ENCODE data around the gene KLHL18.
"Not testable (repeated sequence)": the region's sequence is repeated elsewhere in the genome, so short reads cannot be mapped to it uniquely, and the experiment has no call there.

The KLHL18 gene

DNA sequence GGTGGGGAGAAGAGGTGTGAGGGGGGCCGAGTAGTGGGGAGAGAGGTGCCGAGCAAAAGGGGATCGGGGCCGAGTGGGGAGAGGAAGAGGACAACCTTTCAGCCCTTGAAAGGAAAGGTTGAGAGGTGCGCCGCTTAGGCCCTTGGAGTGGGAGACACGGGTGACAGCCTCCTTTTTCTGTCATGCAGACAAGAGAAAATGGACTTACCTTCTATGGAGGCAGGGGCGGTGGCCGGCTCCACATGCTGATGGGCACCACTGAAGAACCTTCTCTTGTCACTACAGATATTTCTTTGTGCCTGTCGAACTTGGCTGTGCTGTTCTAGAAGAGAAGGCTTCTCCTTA is 421 bp downstream of the KLHL18 start:
- peaks cover 44% of the 10 kb centered on the region for H3K79me2 ChIP-seq
- H3K27me3 ChIP-seq (ENCODE audit: control insufficient read depth, insufficient read depth, low read length): no peaks in the 10 kb centered on the region
- H3K27ac ChIP-seq: peak overlapping the region; percentile 91
- TF ChIP-seq CTCF (IDR thresholded peaks at IDR 0.05): no peak
- H3K4me3 ChIP-seq (ENCODE audit: low read depth, low read length): peak overlapping the region; percentile 86
- no peaks in the 10 kb centered on the region for H3K36me3 ChIP-seq (ENCODE audit: control insufficient read depth, insufficient read depth, low read length)
- peak overlapping the region; percentile 81 for H3K4me2 ChIP-seq (ENCODE audit: low read length)
- H2AFZ ChIP-seq: peak overlapping the region; percentile 87
- H3K9ac ChIP-seq: peak overlapping the region; percentile 71
- H3K4me1 ChIP-seq: peaks cover 6% of the 10 kb centered on the region
- H3K9me3 ChIP-seq (ENCODE audit: control insufficient read depth, low read length): no peaks in the 10 kb centered on the region

- H3K9ac ChIP-seq: no peak overlapping the region
- H2AFZ ChIP-seq: peak overlapping the region; percentile 87
- peaks cover 6% of the 10 kb centered on the region for H3K4me1 ChIP-seq
- H3K4me2 ChIP-seq (ENCODE audit: low read length): peak overlapping the region; percentile 81
- no peaks in the 10 kb centered on the region for H3K9me3 ChIP-seq (ENCODE audit: control insufficient read depth, low read length)
- peaks cover 50% of the 10 kb centered on the region for H3K79me2 ChIP-seq
- peak overlapping the region; percentile 91 for H3K27ac ChIP-seq
- H3K36me3 ChIP-seq (ENCODE audit: control insufficient read depth, insufficient read depth, low read length): no peaks in the 10 kb centered on the region
- H3K4me3 ChIP-seq (ENCODE audit: low read depth, low read length): peak overlapping the region; percentile 86
- no peak for TF ChIP-seq CTCF (IDR thresholded peaks at IDR 0.05)
- no peaks in the 10 kb centered on the region for H3K27me3 ChIP-seq (ENCODE audit: control insufficient read depth, insufficient read depth, low read length)
Observed at GRCh38 chr3:47283591-47284364, 1.0 kb downstream of the KLHL18 start.

DNA sequence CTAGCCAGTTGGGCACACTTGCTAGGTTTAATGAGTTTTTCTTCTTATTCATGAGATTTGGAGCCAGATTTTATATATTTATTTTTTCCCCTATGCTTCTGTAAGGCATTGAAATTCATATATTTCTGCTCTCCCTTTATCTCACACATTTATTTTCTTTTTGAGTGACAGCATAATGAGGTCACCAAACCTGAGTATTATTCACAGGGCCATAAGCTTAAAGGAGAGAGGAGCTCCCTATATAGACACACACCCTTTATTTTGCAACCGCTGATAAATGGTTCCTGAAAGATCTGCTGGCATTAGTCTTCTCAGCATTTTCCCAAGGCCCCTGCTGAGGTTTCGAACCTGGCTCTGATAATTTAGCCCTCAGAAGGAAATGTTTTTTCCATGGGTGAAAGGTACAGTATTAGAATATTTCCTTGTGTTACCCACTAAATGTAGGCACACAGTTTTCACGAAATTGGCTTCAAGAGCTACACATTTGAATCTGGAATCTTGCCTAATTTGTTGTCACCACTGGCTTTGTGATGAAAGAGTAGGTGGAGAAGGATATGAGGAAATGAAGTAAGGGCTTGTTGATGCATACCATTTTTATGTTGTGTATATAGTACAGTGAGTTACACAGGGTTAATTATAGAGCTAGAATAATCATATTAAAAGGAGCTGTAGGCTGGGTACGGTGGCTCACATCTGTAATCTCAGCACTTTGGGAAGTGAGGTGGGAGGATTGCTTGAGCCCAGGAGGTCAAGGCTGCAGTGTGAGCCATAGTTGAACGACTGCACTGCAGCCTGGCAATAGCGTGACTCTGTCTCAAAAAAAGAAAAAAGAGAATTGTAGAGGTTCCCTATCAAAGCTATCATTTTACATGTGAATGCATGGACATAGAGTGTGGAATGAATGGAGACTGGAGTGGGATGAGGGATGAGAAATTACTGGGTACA is 6.5 kb downstream of the KLHL18 start:
- Histone ChIP-seq H3K4me2 (ENCODE audit: low read length) (no peak overlapping the region), H3K9ac (no peak overlapping the region), H3K4me1 (peaks cover 4% of the 10 kb centered on the region), H3K4me3 (ENCODE audit: low read depth, low read length) (no peak overlapping the region), H3K79me2 (peaks cover 85% of the 10 kb centered on the region), H3K36me3 (ENCODE audit: control insufficient read depth, insufficient read depth, low read length) (no peaks in the 10 kb centered on the region), H3K27ac (no peak overlapping the region), H3K9me3 (ENCODE audit: control insufficient read depth, low read length) (no peaks in the 10 kb centered on the region), H3K27me3 (ENCODE audit: control insufficient read depth, insufficient read depth, low read length) (no peaks in the 10 kb centered on the region), H2AFZ (no peak overlapping the region)
- TF ChIP-seq CTCF (IDR thresholded peaks at IDR 0.05): no peak

GRCh38 chr3:47291158-47291753 is 8.5 kb downstream of the KLHL18 start:
- Histone ChIP-seq H3K4me2 (ENCODE audit: low read length) (no peak overlapping the region), H2AFZ (no peak overlapping the region), H3K79me2 (peaks cover 68% of the 10 kb centered on the region), H3K4me1 (peaks cover 4% of the 10 kb centered on the region), H3K27ac (no peak overlapping the region), H3K4me3 (ENCODE audit: low read depth, low read length) (no peak overlapping the region), H3K9ac (no peak overlapping the region), H3K36me3 (ENCODE audit: control insufficient read depth, insufficient read depth, low read length) (no peaks in the 10 kb centered on the region), H3K27me3 (ENCODE audit: control insufficient read depth, insufficient read depth, low read length) (no peaks in the 10 kb centered on the region), H3K9me3 (ENCODE audit: control insufficient read depth, low read length) (no peaks in the 10 kb centered on the region)
- no peak for TF ChIP-seq CTCF (IDR thresholded peaks at IDR 0.05)

GRCh38 chr3:47291754-47292420 is 9.1 kb downstream of the KLHL18 start:
- H3K4me1 ChIP-seq; H3K4me3 ChIP-seq (ENCODE audit: low read depth, low read length); H3K4me2 ChIP-seq (ENCODE audit: low read length); H2AFZ ChIP-seq; H3K27me3 ChIP-seq (ENCODE audit: control insufficient read depth, insufficient read depth, low read length); H3K9ac ChIP-seq; H3K36me3 ChIP-seq (ENCODE audit: control insufficient read depth, insufficient read depth, low read length); H3K27ac ChIP-seq; H3K9me3 ChIP-seq (ENCODE audit: control insufficient read depth, low read length): not testable (repeated sequence)
- peaks cover 62% of the 10 kb centered on the region for H3K79me2 ChIP-seq
